Osteocyte (in vitro differentiated cells): Measurements from ENCODE around the gene SUSD1. TPM values are rescaled to one million over a fixed set of nuclear protein-coding genes. Genes with fewer than 3 reads are reported as not detected.
A peak's percentile ranks its signal among the peaks of the same experiment; 100 is the strongest.

ENCODE experiments used
- DNase-seq: peaks from one replicate; pipeline ENCODE4 v3.0.0; 2021; ENCODE audit warnings: mixed read lengths; ENCODE audit not compliant: unreplicated experiment; ENCODE audit errors: extremely low spot score
- H3K27ac Mint-ChIP-seq: one replicate; pipeline ENCODE4 v1.8.0; 2021; ENCODE audit warnings: mild to moderate bottlenecking, mixed read lengths; ENCODE audit not compliant: unreplicated experiment
- H3K27me3 Mint-ChIP-seq: one replicate; pipeline ENCODE4 v1.8.0; 2021; ENCODE audit warnings: mixed read lengths; ENCODE audit not compliant: unreplicated experiment
- H3K36me3 Mint-ChIP-seq: one replicate; pipeline ENCODE4 v1.8.0; 2021; ENCODE audit warnings: mixed read lengths; ENCODE audit not compliant: unreplicated experiment
- H3K4me1 Mint-ChIP-seq: one replicate; pipeline ENCODE4 v1.8.0; 2021; ENCODE audit warnings: mixed read lengths; ENCODE audit not compliant: unreplicated experiment
- H3K4me3 Mint-ChIP-seq: one replicate; pipeline ENCODE4 v1.8.0; 2021; ENCODE audit warnings: mild to moderate bottlenecking, moderate library complexity, mixed read lengths; ENCODE audit not compliant: unreplicated experiment
- H3K9me3 Mint-ChIP-seq: one replicate; pipeline ENCODE4 v1.8.0; 2021; ENCODE audit warnings: mixed read lengths; ENCODE audit not compliant: unreplicated experiment
- CTCF ChIP-seq: fragments of 200-600 bp; sonication (generic); IDR thresholded peaks from 2 replicates; pipeline ENCODE4 v1.5.0; 2021; ENCODE audit warnings: antibody characterized with exemption, mild to moderate bottlenecking, moderate library complexity
- total RNA-seq: library from RNA; stranded (reverse); gene quantifications from 2 replicates; pipeline ENCODE4 v1.2.1, GENCODE V29; 2021

The SUSD1 gene
- total RNA-seq, 1 donor from 2014 or later, result 13.4 TPM

- no peaks in the 10 kb centered on the region for H3K9me3 Mint-ChIP-seq
- H3K36me3 Mint-ChIP-seq, result peaks cover 3% of the 10 kb centered on the region
- TF ChIP-seq CTCF, result no peak
- DNase-seq, result no peak
- H3K4me1 Mint-ChIP-seq, result peaks cover 80% of the 10 kb centered on the region
- no peaks in the 10 kb centered on the region for H3K27me3 Mint-ChIP-seq
- H3K27ac Mint-ChIP-seq, result peak overlapping the region; percentile 78
- H3K4me3 Mint-ChIP-seq, result no peak overlapping the region
These were observed 139.8 kb downstream of the SUSD1 start for GRCh38 chr9:112035166-112035826.

- H3K27ac Mint-ChIP-seq, result peak overlapping the region; percentile 82
- no peaks in the 10 kb centered on the region for H3K9me3 Mint-ChIP-seq
- no peaks in the 10 kb centered on the region for H3K27me3 Mint-ChIP-seq
- DNase-seq, result no peak
- no peak for TF ChIP-seq CTCF
- no peak overlapping the region for H3K4me3 Mint-ChIP-seq
- no peaks in the 10 kb centered on the region for H3K36me3 Mint-ChIP-seq
- peaks cover 81% of the 10 kb centered on the region for H3K4me1 Mint-ChIP-seq
These were observed 140.9 kb downstream of the SUSD1 start for GRCh38 chr9:112034216-112034611.

- no peak for DNase-seq
- Mint-ChIP-seq H3K9me3 (no peaks in the 10 kb centered on the region), H3K36me3 (no peaks in the 10 kb centered on the region), H3K4me1 (peaks cover 81% of the 10 kb centered on the region), H3K27ac (peak overlapping the region; percentile 82), H3K27me3 (no peaks in the 10 kb centered on the region), H3K4me3 (peak overlapping the region; percentile 8)
- TF ChIP-seq CTCF, result no peak
These were observed 141.6 kb downstream of the SUSD1 start for GRCh38 chr9:112033237-112034215.

GRCh38 chr9:112032743-112033142, 142.4 kb downstream of the SUSD1 start:
- no peak for TF ChIP-seq CTCF
- H3K9me3 Mint-ChIP-seq, result no peaks in the 10 kb centered on the region
- no peak overlapping the region for H3K4me3 Mint-ChIP-seq
- H3K27me3 Mint-ChIP-seq, result no peaks in the 10 kb centered on the region
- peaks cover 77% of the 10 kb centered on the region for H3K4me1 Mint-ChIP-seq
- H3K36me3 Mint-ChIP-seq, result no peaks in the 10 kb centered on the region
- DNase-seq, result no peak
- H3K27ac Mint-ChIP-seq, result peak overlapping the region; percentile 82

GRCh38 chr9:112032009-112032408, 143.1 kb downstream of the SUSD1 start:
- H3K4me3 Mint-ChIP-seq, result no peak overlapping the region
- no peaks in the 10 kb centered on the region for H3K9me3 Mint-ChIP-seq
- no peak for TF ChIP-seq CTCF
- H3K27me3 Mint-ChIP-seq, result no peaks in the 10 kb centered on the region
- H3K4me1 Mint-ChIP-seq, result peaks cover 69% of the 10 kb centered on the region
- no peaks in the 10 kb centered on the region for H3K36me3 Mint-ChIP-seq
- H3K27ac Mint-ChIP-seq, result peak overlapping the region; percentile 82
- no peak for DNase-seq
